ENCODE data around the gene BABAM2.

- TF ChIP-seq CTCF (IDR thresholded peaks at IDR 0.05; ENCODE audit: insufficient read depth, low read length, poor library complexity, severe bottlenecking), result no peak
- TF ChIP-seq EZH2phosphoT487 (conservative IDR thresholded peaks at IDR 0.05; ENCODE audit: low read length), result no peak
Observed at GRCh38 chr2:28362991-28363521, 472.5 kb downstream of the BABAM2 start.

All from SU-DHL-6 (cell line).